CD4-positive, alpha-beta T cell (primary cell): ENCODE data around the gene OSBPL10. TPM values are rescaled to one million over a fixed set of nuclear protein-coding genes. Genes with fewer than 3 reads are reported as not detected.

ENCODE experiments used
- ATAC-seq: fragments of 200-7000 bp; cut with Tn5 transposase; one replicate; pipeline ENCODE4 v1.10.0; 2022; ENCODE audit warnings: mild to moderate bottlenecking; ENCODE audit not compliant: poor library complexity
- CTCF ChIA-PET: fragments of 350-600 bp; sonication (Branson Sonifier 250); formaldehyde crosslinking; loops from one replicate; lab custom pipeline; 2021; ENCODE audit warnings: antibody characterized with exemption, inconsistent platforms; lab: Charles Lee
- POLR2A ChIA-PET: fragments of 350-600 bp; sonication (Branson Sonifier 250); formaldehyde crosslinking; loops from one replicate; lab custom pipeline; 2021; ENCODE audit warnings: antibody characterized with exemption, inconsistent platforms; lab: Charles Lee
- DNase-seq, 14 experiments: peaks; one replicate each; pipeline ENCODE4 v3.0.0-alpha.2; 2013 to 2020; ENCODE audit warnings: mixed read lengths in 2 of 14
- H3K27ac ChIP-seq, 2 donors: one replicate each; pipeline versions ENCODE4 v1.5.1 to v1.7.0; 2013; ENCODE audit warnings: low read length in 2 of 2, low read depth in 1 of 2, mild to moderate bottlenecking in 1 of 2
- H3K27me3 ChIP-seq, 2 experiments: 1 replicate in 1 of 2; 2 replicates in 1 of 2; pipeline versions ENCODE4 v1.6.1 to v1.7.0; 2013; ENCODE audit warnings: low read length in 2 of 2, control low read depth in 1 of 2, mild to moderate bottlenecking in 1 of 2, moderate library complexity in 1 of 2; ENCODE audit not compliant: insufficient read depth in 2 of 2, control insufficient read depth in 1 of 2
- H3K36me3 ChIP-seq: one replicate; pipeline ENCODE4 v1.6.1; 2013; ENCODE audit warnings: low read length, control low read depth; ENCODE audit not compliant: insufficient read depth
- H3K4me1 ChIP-seq: one replicate; pipeline ENCODE4 v1.6.1; 2013; ENCODE audit warnings: low read length, control low read depth; ENCODE audit not compliant: insufficient read depth
- H3K4me3 ChIP-seq: one replicate; pipeline ENCODE4 v1.5.1; 2013; ENCODE audit warnings: mild to moderate bottlenecking, low read length, moderate library complexity
- H3K9me3 ChIP-seq, 2 experiments: 1 replicate in 1 of 2; 2 replicates in 1 of 2; pipeline versions ENCODE4 v1.6.1 to v1.7.0; 2013; ENCODE audit warnings: low read length in 2 of 2, mild to moderate bottlenecking in 2 of 2, control low read depth in 1 of 2, moderate library complexity in 1 of 2; ENCODE audit not compliant: control insufficient read depth in 1 of 2, insufficient read depth in 1 of 2
- H3K27ac Mint-ChIP-seq: one replicate; pipeline ENCODE4 v1.8.0; 2020; ENCODE audit warnings: mixed read lengths
- H3K27me3 Mint-ChIP-seq: one replicate; pipeline ENCODE4 v1.8.0; 2021; ENCODE audit warnings: mixed read lengths
- H3K36me3 Mint-ChIP-seq: one replicate; pipeline ENCODE4 v1.8.0; 2021; ENCODE audit warnings: low read depth, mixed read lengths
- H3K4me1 Mint-ChIP-seq: one replicate; pipeline ENCODE4 v1.8.0; 2021; ENCODE audit warnings: low read depth, mixed read lengths
- H3K4me3 Mint-ChIP-seq: one replicate; pipeline ENCODE4 v1.8.0; 2020; ENCODE audit warnings: mild to moderate bottlenecking, mixed read lengths
- H3K9me3 Mint-ChIP-seq: one replicate; pipeline ENCODE4 v1.8.0; 2020; ENCODE audit warnings: mixed read lengths
- intact Hi-C, 2 experiments: fragments of 100-400 bp; cut with DNase I in 1 of 2; cut with micrococcal nuclease in 1 of 2; formaldehyde crosslinking; loops; one replicate each; pipeline versions ENCODE4 v1.15.1 to v1.9.0; 2023 to 2025; cut with DNase I, micrococcal nuclease
- total RNA-seq, 174 experiments: library from RNA in 2 of 174; stranded (reverse) in 2 of 174; gene quantifications; one replicate each; pipeline ENCODE4 v1.2.3 and lab custom pipeline; 2021 to 2026
- TF ChIP-seq, protein P1 (sequence below): fragments of 200-600 bp; IDR thresholded peaks from one replicate; pipeline ENCODE4 v1.8.0; 2022; ENCODE audit warnings: antibody characterized with exemption, mild to moderate bottlenecking

OSBPL10 gene
- total RNA-seq, 2 experiments from 2014 or later = not detected

DNA sequence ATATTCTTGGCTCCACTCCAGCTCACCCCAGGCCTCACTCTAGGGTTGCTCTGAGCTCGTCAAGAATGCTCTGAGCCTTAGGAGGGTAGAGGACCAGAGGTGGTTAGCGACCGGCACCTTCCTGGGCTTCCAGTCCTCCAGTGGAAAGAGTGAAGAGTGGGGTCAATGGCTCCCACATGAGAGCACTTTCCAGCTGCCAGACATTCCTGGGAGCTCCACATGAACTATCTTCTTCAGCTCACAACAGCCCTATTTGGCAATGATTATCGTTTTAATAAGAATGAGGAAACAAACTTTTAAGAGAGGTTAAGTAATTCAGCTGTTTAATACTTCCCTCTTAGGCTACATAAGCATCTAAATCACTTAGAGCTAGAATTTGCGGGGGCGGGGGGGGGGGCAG is 309.1 kb downstream of the OSBPL10 start:
- no peaks in the 10 kb centered on the region for H3K9me3 Mint-ChIP-seq
- H3K36me3 Mint-ChIP-seq = no peaks in the 10 kb centered on the region
- no peak for DNase-seq
- no peaks in the 10 kb centered on the region for H3K36me3 ChIP-seq
- no peak overlapping the region for H3K27ac Mint-ChIP-seq
- H3K4me3 ChIP-seq = no peak overlapping the region
- H3K27me3 ChIP-seq = no peaks in the 10 kb centered on the region
- H3K4me1 ChIP-seq = no peaks in the 10 kb centered on the region
- ChIA-PET CTCF (no interaction called here), POLR2A (no interaction called here)
- H3K4me3 Mint-ChIP-seq = no peak overlapping the region
- H3K9me3 ChIP-seq = no peaks in the 10 kb centered on the region
- no peaks in the 10 kb centered on the region for H3K4me1 Mint-ChIP-seq
- TF ChIP-seq, protein P1, sequence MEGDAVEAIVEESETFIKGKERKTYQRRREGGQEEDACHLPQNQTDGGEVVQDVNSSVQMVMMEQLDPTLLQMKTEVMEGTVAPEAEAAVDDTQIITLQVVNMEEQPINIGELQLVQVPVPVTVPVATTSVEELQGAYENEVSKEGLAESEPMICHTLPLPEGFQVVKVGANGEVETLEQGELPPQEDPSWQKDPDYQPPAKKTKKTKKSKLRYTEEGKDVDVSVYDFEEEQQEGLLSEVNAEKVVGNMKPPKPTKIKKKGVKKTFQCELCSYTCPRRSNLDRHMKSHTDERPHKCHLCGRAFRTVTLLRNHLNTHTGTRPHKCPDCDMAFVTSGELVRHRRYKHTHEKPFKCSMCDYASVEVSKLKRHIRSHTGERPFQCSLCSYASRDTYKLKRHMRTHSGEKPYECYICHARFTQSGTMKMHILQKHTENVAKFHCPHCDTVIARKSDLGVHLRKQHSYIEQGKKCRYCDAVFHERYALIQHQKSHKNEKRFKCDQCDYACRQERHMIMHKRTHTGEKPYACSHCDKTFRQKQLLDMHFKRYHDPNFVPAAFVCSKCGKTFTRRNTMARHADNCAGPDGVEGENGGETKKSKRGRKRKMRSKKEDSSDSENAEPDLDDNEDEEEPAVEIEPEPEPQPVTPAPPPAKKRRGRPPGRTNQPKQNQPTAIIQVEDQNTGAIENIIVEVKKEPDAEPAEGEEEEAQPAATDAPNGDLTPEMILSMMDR = no peak
- no peaks in the 10 kb centered on the region for H3K27me3 Mint-ChIP-seq
- intact Hi-C loops = no loop called here
- no peak overlapping the region for H3K27ac ChIP-seq
- no peak for ATAC-seq

DNA sequence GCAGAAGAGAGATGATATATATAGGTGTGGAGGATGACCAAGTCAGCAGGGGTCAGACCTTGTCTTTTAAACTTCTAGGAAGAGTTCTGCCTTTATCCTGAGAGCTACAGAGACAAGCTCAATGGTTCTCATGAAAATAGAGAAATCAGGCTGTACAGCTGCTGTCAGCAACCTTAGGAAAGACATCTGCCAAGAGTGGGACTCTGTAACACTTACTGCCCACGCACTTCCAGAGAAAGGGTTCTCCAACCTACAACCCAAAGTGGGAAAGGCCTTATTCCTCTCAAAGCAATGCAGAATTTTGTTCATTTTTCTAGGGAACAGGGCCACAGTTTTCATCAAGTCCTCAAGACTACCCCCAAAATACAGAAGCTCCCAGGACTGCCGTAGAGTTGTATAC is 309.6 kb downstream of the OSBPL10 start:
- DNase-seq (no peak), ATAC-seq (no peak)
- H3K9me3 ChIP-seq = no peaks in the 10 kb centered on the region
- TF ChIP-seq, protein P1 = no peak
- intact Hi-C loops = no loop called here
- H3K36me3 ChIP-seq = no peaks in the 10 kb centered on the region
- Mint-ChIP-seq H3K4me3 (no peak overlapping the region), H3K27ac (no peak overlapping the region), H3K9me3 (no peaks in the 10 kb centered on the region), H3K4me1 (no peaks in the 10 kb centered on the region), H3K27me3 (no peaks in the 10 kb centered on the region), H3K36me3 (no peaks in the 10 kb centered on the region)
- no peak overlapping the region for H3K27ac ChIP-seq
- ChIA-PET POLR2A (no interaction called here), CTCF (no interaction called here)
- no peaks in the 10 kb centered on the region for H3K4me1 ChIP-seq
- H3K4me3 ChIP-seq = no peak overlapping the region
- H3K27me3 ChIP-seq = no peaks in the 10 kb centered on the region

DNA sequence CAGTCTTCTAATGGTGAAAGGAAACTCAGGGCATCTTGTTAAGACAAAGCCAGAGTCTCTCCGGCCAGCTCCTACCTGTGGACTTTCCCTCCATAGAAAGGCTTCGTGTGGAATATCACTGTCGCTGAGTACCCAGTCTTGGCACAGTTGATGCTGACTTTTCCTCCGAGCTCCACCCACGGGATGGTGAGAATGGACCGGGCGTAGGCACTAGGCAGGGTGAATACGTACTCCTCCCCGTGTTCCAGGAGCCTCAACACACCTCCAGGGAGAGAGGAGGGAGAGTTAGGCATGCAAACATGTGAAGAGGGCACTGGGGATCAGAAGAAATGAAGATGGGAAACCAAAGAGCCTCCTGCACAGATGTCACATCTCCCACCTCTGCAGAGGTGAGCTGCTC is 310.3 kb downstream of the OSBPL10 start:
- Histone ChIP-seq H3K36me3 (no peaks in the 10 kb centered on the region), H3K27me3 (peaks cover 0 to 3% of the 10 kb centered on the region in 2 experiments), H3K27ac (no peak overlapping the region), H3K4me3 (no peak overlapping the region), H3K4me1 (no peaks in the 10 kb centered on the region), H3K9me3 (peaks cover 0 to 5% of the 10 kb centered on the region in 2 experiments)
- Mint-ChIP-seq H3K27ac (no peak overlapping the region), H3K4me3 (no peak overlapping the region), H3K27me3 (no peaks in the 10 kb centered on the region), H3K4me1 (no peaks in the 10 kb centered on the region), H3K9me3 (no peaks in the 10 kb centered on the region), H3K36me3 (no peaks in the 10 kb centered on the region)
- ChIA-PET POLR2A (no interaction called here), CTCF (no interaction called here)
- ATAC-seq (no peak), DNase-seq (no peak)
- intact Hi-C loops = no loop called here
- TF ChIP-seq, protein P1 = no peak
